Suppressor macrophage (primary cell): Measurements from ENCODE around the gene CEP131.
A peak's percentile ranks its signal among the peaks of the same experiment; 100 is the strongest.

ENCODE experiments used
- DNase-seq, 4 experiments: peaks; one replicate each; pipeline ENCODE4 v3.0.0-alpha.2; 2020 to 2022

CEP131 gene

GRCh38 chr17:81222620-81222905 lies 202 bp downstream of the CEP131 start:
- DNase-seq: no peak

GRCh38 chr17:81221842-81222619 lies 734 bp downstream of the CEP131 start:
- DNase-seq: no peak

DNA sequence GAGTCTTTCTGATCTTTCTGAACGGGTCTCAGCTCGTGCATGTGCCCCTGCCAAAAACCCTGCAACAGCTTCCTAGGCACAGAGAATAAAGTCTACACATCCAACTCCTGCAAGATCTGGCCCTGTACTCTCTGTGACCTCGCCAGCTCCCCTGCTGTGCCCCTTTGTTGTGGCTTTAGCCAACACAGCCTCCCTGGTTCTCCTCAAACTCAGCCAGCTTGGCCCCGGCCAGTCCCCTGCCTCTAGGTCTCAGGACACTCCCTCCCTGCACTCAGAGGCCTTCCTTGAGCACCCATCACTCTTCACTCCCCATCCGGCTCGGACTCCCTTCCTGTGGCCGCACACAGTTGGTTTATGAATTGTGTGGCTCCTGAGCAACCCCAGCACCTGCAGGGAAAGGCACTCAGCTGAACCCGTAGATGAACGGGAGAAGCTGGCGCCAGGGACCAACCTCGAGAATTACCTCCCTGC lies 1.4 kb downstream of the CEP131 start:
- no peak for DNase-seq

GRCh38 chr17:81219476-81220180 lies 3.1 kb downstream of the CEP131 start:
- no peak for DNase-seq

GRCh38 chr17:81218991-81219390 lies 3.8 kb downstream of the CEP131 start:
- DNase-seq: no peak

DNA sequence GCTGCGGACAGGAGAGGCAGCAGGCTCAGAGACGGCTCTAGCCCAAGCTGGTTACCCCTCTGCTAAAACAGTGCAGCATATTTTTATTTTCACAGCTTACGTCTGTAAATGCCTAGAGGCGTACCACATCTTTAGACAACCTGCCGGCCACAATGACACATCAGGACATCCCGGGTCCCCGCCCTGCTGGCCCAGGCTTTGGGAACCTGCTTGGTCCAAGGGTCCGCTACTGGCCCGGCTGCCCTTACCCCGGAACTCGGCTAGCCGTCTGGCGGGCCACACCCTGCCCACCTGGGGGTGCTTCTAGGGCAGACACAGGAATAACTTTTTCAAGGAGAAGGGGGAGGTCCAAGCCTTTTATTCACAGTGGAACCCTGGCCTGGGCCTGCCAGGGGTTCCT lies 4.3 kb downstream of the CEP131 start:
- no peak for DNase-seq

- DNase-seq: no peak
Measured at GRCh38 chr17:81217491-81217890, 5.3 kb downstream of the CEP131 start.

DNA sequence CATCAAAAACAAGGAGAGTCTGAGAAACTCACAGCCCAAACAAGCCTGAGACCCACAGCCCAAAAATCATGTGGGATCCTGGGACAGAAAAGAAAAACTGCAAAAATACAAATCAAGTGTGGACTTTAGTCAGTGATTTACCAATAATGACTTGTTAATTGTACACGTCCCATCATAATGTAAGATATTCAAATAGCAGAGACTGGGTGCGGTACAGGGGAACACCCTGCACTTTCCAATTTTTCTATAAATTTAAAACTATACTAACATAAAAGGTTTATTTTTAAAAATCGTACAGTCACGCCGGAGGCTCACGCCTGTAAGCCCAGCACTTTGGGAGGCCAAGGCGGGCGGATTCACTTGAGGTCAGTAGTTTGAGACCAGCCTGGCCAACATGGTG lies 8.8 kb downstream of the CEP131 start:
- no peak for DNase-seq

GRCh38 chr17:81212365-81212764 lies 10.4 kb downstream of the CEP131 start:
- no peak for DNase-seq

GRCh38 chr17:81210868-81211267 lies 11.9 kb downstream of the CEP131 start:
- DNase-seq: peak in 3 of 4 experiments; percentile 19 to 44 (median 23)

GRCh38 chr17:81210466-81210865 lies 12.3 kb downstream of the CEP131 start:
- DNase-seq: no peak

GRCh38 chr17:81209141-81209540 lies 13.6 kb downstream of the CEP131 start:
- DNase-seq: no peak

DNA sequence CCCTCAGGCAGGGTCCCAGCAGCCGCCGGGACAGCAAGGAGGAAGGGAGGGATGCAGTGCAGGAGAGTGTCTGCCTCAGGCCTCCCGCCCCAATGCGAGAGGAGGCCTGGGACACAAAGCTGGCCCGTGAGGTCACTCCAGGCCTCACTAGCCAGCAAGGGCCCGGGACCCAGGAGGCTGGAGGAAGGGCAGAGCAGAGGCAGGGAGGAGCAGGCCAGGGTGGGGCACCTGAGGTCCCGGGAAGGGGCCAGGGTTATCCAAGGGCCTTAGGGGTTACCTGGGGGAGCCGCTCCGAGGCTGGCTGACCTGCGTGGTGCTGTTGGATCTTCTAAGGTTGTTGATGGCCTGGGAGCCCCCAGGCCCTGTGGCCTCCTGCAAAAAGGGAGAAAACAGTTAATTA lies 14.1 kb downstream of the CEP131 start:
- no peak for DNase-seq

DNA sequence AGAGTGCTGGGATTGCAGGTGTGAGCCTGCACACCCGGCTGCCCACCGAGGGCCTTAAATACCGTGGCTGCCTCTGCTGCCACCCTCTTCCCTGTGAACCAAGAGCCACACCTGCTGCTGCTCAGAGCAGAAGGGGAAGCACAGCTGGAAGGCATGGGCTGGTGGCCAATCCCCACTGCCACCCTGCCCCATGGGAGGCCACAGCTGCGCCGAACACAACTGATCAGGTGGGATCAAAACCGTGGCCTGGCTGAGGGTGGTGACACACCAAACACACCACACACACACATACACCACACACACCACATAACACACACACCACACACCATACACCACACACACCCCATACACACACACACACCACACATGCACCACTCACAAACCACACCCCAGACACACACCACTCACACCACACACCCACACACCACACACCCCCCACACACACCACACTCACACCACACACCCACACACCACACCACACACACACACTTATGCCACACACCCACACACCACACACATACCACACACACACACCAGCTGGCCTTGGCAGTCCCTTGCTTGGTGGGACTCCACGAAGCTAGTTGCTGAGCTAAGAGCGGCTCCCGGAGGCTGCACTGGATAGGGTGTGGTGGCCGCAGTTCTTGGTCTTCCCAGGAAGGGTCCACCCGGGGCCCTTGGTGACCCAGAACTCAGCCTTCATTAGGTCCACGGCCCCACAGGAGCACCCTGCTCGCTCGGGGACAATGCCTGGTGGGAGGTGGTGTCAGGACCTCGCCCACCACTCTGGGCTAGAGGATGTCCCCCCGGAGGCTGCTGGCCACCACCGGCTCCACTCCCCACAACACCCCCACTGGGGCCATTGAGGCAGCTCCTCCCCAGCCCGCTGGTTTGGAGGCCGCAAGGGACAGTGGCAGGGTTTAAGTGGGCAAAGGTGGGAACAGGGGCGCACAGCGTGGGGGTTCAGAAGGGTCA lies 14.9 kb downstream of the CEP131 start:
- DNase-seq: peak in 1 of 4 experiments; percentile 23

GRCh38 chr17:81206657-81207056 lies 16.1 kb downstream of the CEP131 start:
- DNase-seq: no peak

GRCh38 chr17:81206166-81206565 lies 16.6 kb downstream of the CEP131 start:
- DNase-seq: no peak

- DNase-seq: no peak
Measured at GRCh38 chr17:81204578-81204977, 18.2 kb downstream of the CEP131 start.

DNA sequence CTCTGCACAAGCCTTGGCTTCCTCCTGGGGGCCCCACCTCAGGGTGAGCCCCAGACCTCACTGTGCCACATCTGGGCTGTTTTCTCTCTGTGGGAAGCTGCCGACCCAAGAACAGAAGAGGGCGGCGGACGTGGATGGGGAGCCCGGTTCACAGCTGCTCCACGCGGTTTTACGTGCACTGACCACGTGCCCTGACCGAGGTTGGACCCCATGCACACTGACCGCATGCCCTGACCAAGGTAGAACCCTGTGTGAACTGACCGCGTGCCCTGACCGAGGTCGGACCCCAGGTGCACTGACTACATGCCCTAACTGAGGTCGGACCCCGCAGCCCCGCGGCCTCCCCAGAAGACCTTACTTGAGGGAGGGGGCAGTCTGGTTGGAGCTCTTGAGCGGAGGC lies 19.6 kb downstream of the CEP131 start:
- no peak for DNase-seq

DNA sequence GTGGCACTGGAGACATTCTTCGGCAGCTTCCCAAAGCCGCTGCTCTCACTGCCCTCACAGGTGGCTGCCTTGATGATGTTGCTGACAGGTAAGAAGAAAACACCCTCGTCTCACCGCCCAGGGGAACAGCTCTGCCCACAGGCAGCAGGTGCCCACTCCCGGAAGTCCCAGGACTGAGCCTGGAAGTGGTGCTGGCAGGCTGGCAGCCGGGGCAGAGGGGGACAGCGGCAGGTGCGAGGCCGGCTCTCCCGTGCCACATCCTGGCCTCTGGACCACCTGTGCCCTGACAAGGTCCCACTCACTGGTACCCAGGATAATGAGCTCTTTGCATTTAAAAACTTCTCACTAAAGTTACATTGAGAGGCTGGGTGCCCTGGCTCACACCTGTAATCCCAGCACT lies 20.4 kb downstream of the CEP131 start:
- no peak for DNase-seq

DNA sequence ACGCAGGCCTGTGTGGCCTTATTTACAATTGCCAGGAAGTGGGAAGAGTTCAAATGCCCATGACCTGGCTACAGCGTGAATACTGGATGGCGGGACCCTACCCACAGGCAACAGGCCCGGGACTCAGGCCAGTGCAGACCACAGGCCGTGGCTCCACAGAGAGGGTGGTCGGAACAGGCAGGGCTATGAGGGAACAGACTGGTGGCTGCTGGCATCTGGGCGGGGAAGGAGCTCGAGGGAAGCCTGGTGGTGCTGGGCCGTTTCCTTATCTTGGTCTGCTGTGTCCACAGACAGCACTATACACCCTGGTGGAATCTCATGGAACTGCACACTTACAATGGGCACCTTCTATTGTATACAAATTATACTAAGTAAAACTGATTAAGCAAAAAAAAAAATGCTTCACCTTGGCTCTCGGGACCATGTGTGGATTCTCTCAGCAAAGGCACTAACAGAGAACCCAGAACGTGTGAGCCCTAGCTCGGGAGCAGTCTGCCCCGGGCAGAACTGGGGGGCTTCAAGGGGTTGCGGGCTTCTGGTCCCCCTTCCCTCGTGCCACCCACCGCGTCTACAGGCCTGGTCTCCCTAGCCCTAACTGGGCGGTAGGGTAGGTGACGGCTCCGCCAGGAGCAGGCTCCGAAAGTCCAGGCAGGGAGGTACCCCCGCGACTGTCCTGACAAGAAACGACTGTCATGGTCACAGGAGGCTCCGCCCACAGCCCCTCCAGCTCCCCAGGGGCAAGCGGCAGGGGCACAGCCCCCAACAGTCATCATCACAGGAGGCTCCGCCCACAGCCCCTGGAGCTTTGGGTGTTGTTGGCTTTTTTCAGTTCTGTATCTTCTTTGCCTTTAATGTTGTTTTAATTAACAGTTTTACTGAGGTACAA lies 21.8 kb downstream of the CEP131 start:
- peak; percentile 89 to 92 (median 91) for DNase-seq

- DNase-seq: no peak
Measured at GRCh38 chr17:81200201-81200600, 22.6 kb downstream of the CEP131 start.

DNA sequence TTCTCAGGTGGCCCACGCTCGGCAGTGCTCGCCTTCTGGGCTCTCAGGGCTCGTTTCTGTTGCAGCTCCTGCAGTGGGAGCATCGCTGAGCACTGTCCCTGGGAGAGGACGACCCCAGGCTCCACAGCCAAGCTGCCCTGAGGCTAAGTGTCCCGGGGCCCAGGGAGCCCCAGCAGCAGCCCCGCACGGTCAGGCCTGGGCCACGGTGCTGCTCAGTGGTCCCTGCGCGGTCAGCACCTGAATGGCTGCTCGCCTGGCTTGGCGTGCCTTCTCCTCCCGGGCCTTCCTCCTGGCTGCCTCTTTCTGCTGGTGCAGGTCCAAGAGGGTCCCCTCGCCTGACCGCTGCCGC lies 23.3 kb downstream of the CEP131 start:
- no peak for DNase-seq
